ENCODE measurements around the gene RDH12. TPM values are rescaled to one million over a fixed set of nuclear protein-coding genes. Genes with fewer than 3 reads are reported as not detected.

The RDH12 gene
- total and polyA plus RNA-seq, 2 donors (not counting 3 experiments of a cell fraction or from before 2014, with no cell fraction given) = not detected

GRCh38 chr14:67673451-67673850 is 28.2 kb upstream of the RDH12 start:
- H3K4me2 ChIP-seq (ENCODE audit: insufficient read depth, low read length) = peak overlapping the region; percentile 98
- peak overlapping the region; percentile 88 to 99 (median 97) for H3K4me3 ChIP-seq (replicated peaks in 1 of 3; ENCODE audit: insufficient read depth in 1 of 3, low read depth in 1 of 3, low read length in 3 of 3)
- DNase-seq (ENCODE audit: low read depth, low spot score) (peak; percentile 17), FAIRE-seq (no peak)
- H3K27me3 ChIP-seq (ENCODE audit: control insufficient read depth in 2 of 2, insufficient read depth in 2 of 2, low read length in 2 of 2) = no peaks in the 10 kb centered on the region
- peaks cover 7% of the 10 kb centered on the region for H4K20me1 ChIP-seq (replicated peaks; ENCODE audit: control insufficient read depth, extremely low read depth, insufficient read depth, low read length)
- dilution Hi-C loops (cut with MboI; ENCODE audit: extremely low pct_ligation_motif_present, low sequenced_read_pairs) (no loop called here), intact Hi-C loops (cut with micrococcal nuclease) (no loop called here)
- H2AFZ ChIP-seq (ENCODE audit: low read depth, low read length) = no peak overlapping the region
- peak overlapping the region; percentile 83 for H3K27ac ChIP-seq (ENCODE audit: insufficient read depth, low read depth, low read length)
- no peaks in the 10 kb centered on the region for H3K9me3 ChIP-seq (replicated peaks; ENCODE audit: control insufficient read depth, insufficient read depth, low read length)
- H3K4me1 ChIP-seq (ENCODE audit: control insufficient read depth, extremely low read depth, insufficient read depth, low read length) = peaks cover 17% of the 10 kb centered on the region
- H3K79me2 ChIP-seq (ENCODE audit: control insufficient read depth, insufficient read depth, low read length) = peaks cover 41% of the 10 kb centered on the region
- H3K9ac ChIP-seq (replicated peaks; ENCODE audit: extremely low read depth, insufficient read depth, low read length) = peak overlapping the region; percentile 94
- H3K9me1 ChIP-seq (replicated peaks; ENCODE audit: control insufficient read depth, extremely low read depth, insufficient read depth, low read length) = no peaks in the 10 kb centered on the region
- POLR2A ChIA-PET = no interaction called here
- TF ChIP-seq GATA2 (IDR thresholded peaks at IDR 0.05; ENCODE audit: insufficient read depth, insufficient read length, low read depth, low read length) = no peak
- TF ChIP-seq MYC (IDR thresholded peaks at IDR 0.05; ENCODE audit: low read depth, low read length) = no peak
- TF ChIP-seq JUN (IDR thresholded peaks at IDR 0.05; ENCODE audit: borderline replicate concordance, insufficient read depth, insufficient read length, low read depth) = no peak
- no peak for TF ChIP-seq EZH2 (IDR thresholded peaks at IDR 0.05; ENCODE audit: borderline replicate concordance, low read depth, low read length, severe bottlenecking)
- no peak for TF ChIP-seq POLR2AphosphoS5 (IDR thresholded peaks at IDR 0.05; ENCODE audit: insufficient read depth, low read depth, low read length)
- no peak for TF ChIP-seq POLR2A (IDR thresholded peaks at IDR 0.05; ENCODE audit: low read depth, low read length)
- CTCF ChIA-PET = interaction anchor here (1.1 to 15.5 kb wide), 6 partner anchors 22 to 147 kb away, joined by 3 to 437 read pairs (median 8); partner anchors contain the start of genes ARG2, PIGH, RDH11 and RDH12
- H3K36me3 ChIP-seq (ENCODE audit: control insufficient read depth in 2 of 2, extremely low read depth in 1 of 2, insufficient read depth in 2 of 2, low read length in 2 of 2) = peaks cover 2% of the 10 kb centered on the region in 2 experiments
- no TSS peak for BruUV-seq (replicated peaks)

DNA sequence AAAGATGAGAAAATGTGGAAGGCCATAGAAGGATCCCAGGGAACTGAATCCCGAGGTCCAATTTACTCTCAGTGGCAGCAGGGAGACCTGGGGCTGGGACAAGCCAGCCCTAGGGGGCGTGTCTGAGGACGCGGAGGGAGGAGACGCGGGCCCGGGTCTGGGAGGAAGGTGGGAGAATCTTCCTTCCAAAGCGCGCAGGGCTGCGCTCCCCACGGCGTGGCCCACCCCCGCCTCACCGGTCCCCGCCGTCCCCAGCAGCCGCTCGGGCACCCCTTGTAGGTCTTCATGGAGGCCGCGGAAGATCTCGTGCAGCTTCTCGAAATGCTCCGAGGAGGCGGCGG is 27.6 kb upstream of the RDH12 start:
- Histone ChIP-seq H3K4me3 (replicated peaks in 1 of 3; ENCODE audit: insufficient read depth in 1 of 3, low read depth in 1 of 3, low read length in 3 of 3) (peak overlapping the region; percentile 88 to 99 (median 97)), H3K9me1 (replicated peaks; ENCODE audit: control insufficient read depth, extremely low read depth, insufficient read depth, low read length) (no peaks in the 10 kb centered on the region), H3K27me3 (ENCODE audit: control insufficient read depth in 2 of 2, insufficient read depth in 2 of 2, low read length in 2 of 2) (no peaks in the 10 kb centered on the region), H3K9ac (replicated peaks; ENCODE audit: extremely low read depth, insufficient read depth, low read length) (peak overlapping the region; percentile 94), H3K27ac (ENCODE audit: insufficient read depth, low read depth, low read length) (peak overlapping the region; percentile 83), H3K4me2 (ENCODE audit: insufficient read depth, low read length) (peak overlapping the region; percentile 98), H3K79me2 (ENCODE audit: control insufficient read depth, insufficient read depth, low read length) (peaks cover 45% of the 10 kb centered on the region), H3K4me1 (ENCODE audit: control insufficient read depth, extremely low read depth, insufficient read depth, low read length) (peaks cover 17% of the 10 kb centered on the region), H3K36me3 (ENCODE audit: control insufficient read depth in 2 of 2, extremely low read depth in 1 of 2, insufficient read depth in 2 of 2, low read length in 2 of 2) (peaks cover 2% of the 10 kb centered on the region in 2 experiments), H4K20me1 (replicated peaks; ENCODE audit: control insufficient read depth, extremely low read depth, insufficient read depth, low read length) (peaks cover 5% of the 10 kb centered on the region), H3K9me3 (replicated peaks; ENCODE audit: control insufficient read depth, insufficient read depth, low read length) (no peaks in the 10 kb centered on the region), H2AFZ (ENCODE audit: low read depth, low read length) (peak overlapping the region; percentile 94)
- DNase-seq (ENCODE audit: low read depth, low spot score) (peak; percentile 70), FAIRE-seq (peak; percentile 43)
- intact Hi-C loops (cut with micrococcal nuclease) = loop anchor here (1.0 to 2.0 kb wide), 2 partner anchors 21 to 31 kb away; partner anchors contain the start of gene RDH11
- no peak for TF ChIP-seq EZH2 (IDR thresholded peaks at IDR 0.05; ENCODE audit: borderline replicate concordance, low read depth, low read length, severe bottlenecking)
- TF ChIP-seq FOS (IDR thresholded peaks at IDR 0.05; ENCODE audit: borderline replicate concordance, insufficient read depth, low read length) = no peak
- no peak for TF ChIP-seq POLR2AphosphoS5 (IDR thresholded peaks at IDR 0.05; ENCODE audit: insufficient read depth, low read depth, low read length)
- no peak for TF ChIP-seq JUN (IDR thresholded peaks at IDR 0.05; ENCODE audit: borderline replicate concordance, insufficient read depth, insufficient read length, low read depth)
- no peak for TF ChIP-seq MYC (IDR thresholded peaks at IDR 0.05; ENCODE audit: low read depth, low read length)
- TF ChIP-seq, protein P1, sequence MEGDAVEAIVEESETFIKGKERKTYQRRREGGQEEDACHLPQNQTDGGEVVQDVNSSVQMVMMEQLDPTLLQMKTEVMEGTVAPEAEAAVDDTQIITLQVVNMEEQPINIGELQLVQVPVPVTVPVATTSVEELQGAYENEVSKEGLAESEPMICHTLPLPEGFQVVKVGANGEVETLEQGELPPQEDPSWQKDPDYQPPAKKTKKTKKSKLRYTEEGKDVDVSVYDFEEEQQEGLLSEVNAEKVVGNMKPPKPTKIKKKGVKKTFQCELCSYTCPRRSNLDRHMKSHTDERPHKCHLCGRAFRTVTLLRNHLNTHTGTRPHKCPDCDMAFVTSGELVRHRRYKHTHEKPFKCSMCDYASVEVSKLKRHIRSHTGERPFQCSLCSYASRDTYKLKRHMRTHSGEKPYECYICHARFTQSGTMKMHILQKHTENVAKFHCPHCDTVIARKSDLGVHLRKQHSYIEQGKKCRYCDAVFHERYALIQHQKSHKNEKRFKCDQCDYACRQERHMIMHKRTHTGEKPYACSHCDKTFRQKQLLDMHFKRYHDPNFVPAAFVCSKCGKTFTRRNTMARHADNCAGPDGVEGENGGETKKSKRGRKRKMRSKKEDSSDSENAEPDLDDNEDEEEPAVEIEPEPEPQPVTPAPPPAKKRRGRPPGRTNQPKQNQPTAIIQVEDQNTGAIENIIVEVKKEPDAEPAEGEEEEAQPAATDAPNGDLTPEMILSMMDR (IDR thresholded peaks at IDR 0.05; ENCODE audit: extremely low read depth in 1 of 2, insufficient read depth in 1 of 2, low read depth in 1 of 2, low read length in 2 of 2) = no peak
- no peak for TF ChIP-seq POLR2A (IDR thresholded peaks at IDR 0.05; ENCODE audit: low read depth, low read length)
- TF ChIP-seq, protein P2, sequence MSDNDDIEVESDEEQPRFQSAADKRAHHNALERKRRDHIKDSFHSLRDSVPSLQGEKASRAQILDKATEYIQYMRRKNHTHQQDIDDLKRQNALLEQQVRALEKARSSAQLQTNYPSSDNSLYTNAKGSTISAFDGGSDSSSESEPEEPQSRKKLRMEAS (IDR thresholded peaks at IDR 0.05; ENCODE audit: insufficient read depth, insufficient read length) = no peak
- TF ChIP-seq GATA2 (IDR thresholded peaks at IDR 0.05; ENCODE audit: insufficient read depth, insufficient read length, low read depth, low read length) = no peak
- POLR2A ChIA-PET = no interaction called here
- dilution Hi-C loops (cut with MboI; ENCODE audit: extremely low pct_ligation_motif_present, low sequenced_read_pairs) = no loop called here
- BruUV-seq (replicated peaks) = TSS peak; percentile 38
- CTCF ChIA-PET = interaction anchor here (1.1 to 15.5 kb wide), 6 partner anchors 21 to 147 kb away, joined by 3 to 437 read pairs (median 8); partner anchors contain the start of genes ARG2, PIGH, RDH11 and RDH12
